Mucosa of descending colon (tissue), 3 donors: ENCODE data around the gene CACNG3. TPM values are rescaled to one million over a fixed set of nuclear protein-coding genes. Genes with fewer than 3 reads are reported as not detected.

Experiments
- ATAC-seq: fragments of 200-7000 bp; cut with Tn5 transposase; one replicate; pipeline ENCODE4 v1.9.1; 2020; ENCODE audit warnings: mild to moderate bottlenecking, moderate library complexity
- DNase-seq, 3 donors: peaks; one replicate each; pipeline ENCODE4 v3.0.0-alpha.2; 2020
- H3K36me3 ChIP-seq: fragments of 200-600 bp; one replicate; pipeline ENCODE4 v1.8.0; 2021; ENCODE audit warnings: low read depth, mild to moderate bottlenecking
- H3K4me1 ChIP-seq: fragments of 200-600 bp; one replicate; pipeline ENCODE4 v1.8.0; 2021; ENCODE audit warnings: low read depth, mild to moderate bottlenecking
- H3K4me3 ChIP-seq: fragments of 200-600 bp; one replicate; pipeline ENCODE4 v1.8.0; 2021; ENCODE audit warnings: mild to moderate bottlenecking
- H3K9me3 ChIP-seq: fragments of 200-600 bp; one replicate; pipeline ENCODE4 v1.8.0; 2021; ENCODE audit warnings: mild to moderate bottlenecking
- CTCF ChIP-seq: fragments of 200-600 bp; IDR thresholded peaks from one replicate; pipeline ENCODE4 v1.8.0; 2022; ENCODE audit warnings: antibody characterized with exemption, mild to moderate bottlenecking
- intact Hi-C, 2 donors: fragments of 100-400 bp; cut with DNase I in 1 of 2; cut with micrococcal nuclease in 1 of 2; formaldehyde crosslinking; loops; one replicate each; pipeline versions ENCODE4 v1.11.0 to v1.11.1; 2022; cut with DNase I, micrococcal nuclease
- total RNA-seq, 3 donors: library from RNA; stranded (reverse); fragmentation: NEBNext Ultra II Directional in 2 of 3; extraction: Animal tissue kit (Norgen Biotek cat#: 25700) in 2 of 3; gene quantifications; one replicate each; pipeline versions ENCODE4 v1.2.1 to v1.2.4, GENCODE V29; 2021 to 2023
- donor health status: DM: no; HTN: no; CAD: no; lungs with moderate emphysema.
- donor health status: DM: no; HTN: no; CAD: no.
- donor health status: DM: no; HTN: yes; CAD: no.

The CACNG3 gene
- total RNA-seq, 3 donors from 2014 or later, result not detected

DNA sequence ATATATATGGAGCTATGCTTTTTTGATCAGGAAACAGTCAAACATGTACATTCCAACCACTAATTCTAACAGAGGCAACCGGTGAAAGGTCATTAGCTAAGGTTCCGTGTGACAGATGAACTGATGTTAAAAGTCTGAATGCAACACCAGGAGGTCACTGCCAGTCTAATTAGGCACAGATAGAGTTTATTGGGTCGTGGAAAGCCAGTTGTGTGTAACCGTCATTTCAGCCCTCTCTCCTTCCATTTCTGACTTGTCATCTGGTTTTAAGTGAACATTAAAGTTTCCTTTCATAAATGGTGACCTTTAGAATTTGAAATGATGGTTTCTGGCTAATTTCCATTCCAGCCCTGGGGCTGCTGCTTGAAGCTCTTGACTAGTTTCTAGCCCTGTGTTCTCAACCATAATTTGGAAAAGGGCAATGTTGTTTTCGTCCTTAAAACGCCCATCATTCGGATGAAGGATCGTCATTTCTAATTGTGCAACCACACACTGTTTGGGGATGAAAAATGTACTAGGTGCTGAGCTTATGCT is 23.9 kb downstream of the CACNG3 start:
- Histone ChIP-seq H3K36me3 (no peaks in the 10 kb centered on the region), H3K4me1 (no peaks in the 10 kb centered on the region), H3K9me3 (no peaks in the 10 kb centered on the region), H3K4me3 (no peak overlapping the region)
- ATAC-seq, result no peak
- intact Hi-C loops, result no loop called here
- no peak for DNase-seq
- no peak for TF ChIP-seq CTCF

GRCh38 chr16:24281466-24281865 is 25.3 kb downstream of the CACNG3 start:
- Histone ChIP-seq H3K9me3 (no peaks in the 10 kb centered on the region), H3K4me3 (no peak overlapping the region), H3K36me3 (no peaks in the 10 kb centered on the region), H3K4me1 (no peaks in the 10 kb centered on the region)
- intact Hi-C loops, result no loop called here
- TF ChIP-seq CTCF, result no peak
- DNase-seq (no peak), ATAC-seq (no peak)

DNA sequence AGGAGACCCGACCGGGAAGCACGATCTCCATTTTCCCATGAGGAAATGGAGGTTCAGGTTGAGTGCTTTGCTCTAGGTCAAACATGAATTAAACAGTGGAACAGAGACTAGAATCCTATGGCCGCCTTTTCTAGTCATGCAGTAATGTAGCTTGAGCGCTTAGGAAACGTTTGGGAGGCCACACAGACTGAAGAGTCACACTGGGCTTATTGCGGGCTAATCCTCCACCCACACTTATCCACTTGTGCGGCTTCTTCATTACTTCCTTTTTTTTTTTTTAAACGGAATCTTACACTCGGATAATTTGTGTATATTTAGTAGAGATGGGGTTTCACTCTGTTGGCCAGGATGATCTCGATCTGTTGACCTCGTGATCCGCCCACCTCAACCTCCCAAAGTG is 26.0 kb downstream of the CACNG3 start:
- no peak for DNase-seq
- H3K4me1 ChIP-seq, result no peaks in the 10 kb centered on the region
- H3K9me3 ChIP-seq, result no peaks in the 10 kb centered on the region
- TF ChIP-seq CTCF, result no peak
- intact Hi-C loops, result no loop called here
- ATAC-seq, result no peak
- H3K36me3 ChIP-seq, result no peaks in the 10 kb centered on the region
- H3K4me3 ChIP-seq, result no peak overlapping the region

GRCh38 chr16:24286741-24287405 is 30.7 kb downstream of the CACNG3 start:
- H3K4me1 ChIP-seq, result no peaks in the 10 kb centered on the region
- H3K9me3 ChIP-seq, result no peaks in the 10 kb centered on the region
- TF ChIP-seq CTCF, result no peak
- no peak overlapping the region for H3K4me3 ChIP-seq
- no peaks in the 10 kb centered on the region for H3K36me3 ChIP-seq
- ATAC-seq (no peak), DNase-seq (no peak)
- intact Hi-C loops, result no loop called here

- DNase-seq (no peak), ATAC-seq (no peak)
- Histone ChIP-seq H3K4me3 (no peak overlapping the region), H3K36me3 (no peaks in the 10 kb centered on the region), H3K9me3 (no peaks in the 10 kb centered on the region), H3K4me1 (no peaks in the 10 kb centered on the region)
- intact Hi-C loops, result no loop called here
- no peak for TF ChIP-seq CTCF
Measured at GRCh38 chr16:24288516-24288915, 32.4 kb downstream of the CACNG3 start.
